B cell (primary cell): ENCODE measurements around the gene SOCS4. TPM values are rescaled to one million over a fixed set of nuclear protein-coding genes. Genes with fewer than 3 reads are reported as not detected.

Experiments
- ATAC-seq: fragments of 200-7000 bp; cut with Tn5 transposase; one replicate; pipeline ENCODE4 v1.10.0; 2021; ENCODE audit warnings: low read depth, mild to moderate bottlenecking, moderate number of reproducible peaks, moderate library complexity
- CTCF ChIA-PET: fragments of 350-600 bp; sonication (Branson Sonifier 250); formaldehyde crosslinking; loops from one replicate; lab custom pipeline; 2021; ENCODE audit warnings: antibody characterized with exemption, inconsistent platforms; lab: Charles Lee
- POLR2A ChIA-PET: fragments of 350-600 bp; sonication (Branson Sonifier 250); formaldehyde crosslinking; loops from one replicate; lab custom pipeline; 2021; ENCODE audit warnings: antibody characterized with exemption; lab: Charles Lee
- DNase-seq: peaks from one replicate; pipeline ENCODE4 v3.0.0; 2013
- H2AFZ ChIP-seq: 2 replicates; pipeline ENCODE4 v1.6.1; 2012; ENCODE audit warnings: mild to moderate bottlenecking, low read depth, low read length; ENCODE audit not compliant: insufficient read depth, poor library complexity, severe bottlenecking
- H3K27ac ChIP-seq, 2 donors: 1 replicate in 1 of 2; 2 replicates in 1 of 2; pipeline ENCODE4 v1.5.1; 2012 to 2013; ENCODE audit warnings: low read length in 2 of 2, mild to moderate bottlenecking in 2 of 2, moderate library complexity in 1 of 2
- H3K27me3 ChIP-seq, 4 experiments: fragments of 200-600 bp in 1 of 4; sonication (generic) in 1 of 4; replicated peaks in 1 of 4; 1 replicate in 2 of 4; 2 replicates in 2 of 4; pipeline versions ENCODE4 v1.6.1 to v1.7.0; 2013 to 2016; ENCODE audit warnings: low read length in 3 of 4, mild to moderate bottlenecking in 2 of 4, mixed read lengths in 1 of 4, moderate library complexity in 1 of 4; ENCODE audit not compliant: insufficient read depth in 4 of 4, control insufficient read depth in 3 of 4; ENCODE audit errors: control extremely low read depth in 1 of 4
- H3K36me3 ChIP-seq, 2 experiments: replicated peaks in 1 of 2; 1 replicate in 1 of 2; 2 replicates in 1 of 2; pipeline versions ENCODE4 v1.6.1 to v1.7.1; 2013; ENCODE audit warnings: low read length in 1 of 2; ENCODE audit not compliant: insufficient read depth in 2 of 2, control insufficient read depth in 1 of 2; ENCODE audit errors: control extremely low read depth in 1 of 2, extremely low read depth in 1 of 2
- H3K4me1 ChIP-seq, 2 donors: fragments of 200-600 bp in 1 of 2; sonication (generic) in 1 of 2; 1 replicate in 1 of 2; 2 replicates in 1 of 2; pipeline versions ENCODE4 v1.5.1 to v1.6.1; 2013 to 2017; ENCODE audit warnings: low read length in 2 of 2; ENCODE audit not compliant: control insufficient read depth in 2 of 2, insufficient read depth in 2 of 2
- H3K4me2 ChIP-seq: replicated peaks from 2 replicates; pipeline ENCODE3; 2012; ENCODE audit warnings: mild to moderate bottlenecking, low read depth, low read length; ENCODE audit not compliant: poor library complexity, severe bottlenecking
- H3K4me3 ChIP-seq, 5 experiments: fragments of 200-600 bp in 1 of 5; sonication (generic) in 1 of 5; 1 replicate in 3 of 5; 2 replicates in 2 of 5; pipeline versions ENCODE4 v1.5.1 to v1.7.0; 2011 to 2016; ENCODE audit warnings: low read length in 4 of 5, mild to moderate bottlenecking in 4 of 5, low read depth in 2 of 5, control low read depth in 1 of 5, moderate library complexity in 1 of 5; ENCODE audit not compliant: insufficient read depth in 1 of 5; ENCODE audit errors: control extremely low read depth in 1 of 5, extremely low read depth in 1 of 5
- H3K79me2 ChIP-seq: fragments of 200-600 bp; sonication (generic); one replicate; pipeline ENCODE4 v1.6.0; 2016; ENCODE audit warnings: low read length; ENCODE audit not compliant: control insufficient read depth, insufficient read depth
- H3K9ac ChIP-seq: fragments of 200-600 bp; sonication (generic); 2 replicates; pipeline ENCODE4 v1.6.1; 2017; ENCODE audit warnings: mild to moderate bottlenecking, low read length, moderate library complexity
- H3K9me3 ChIP-seq, 3 donors: one replicate each; pipeline versions ENCODE4 v1.6.1 to v1.7.1; 2013; ENCODE audit warnings: low read length in 2 of 3; ENCODE audit not compliant: control insufficient read depth in 2 of 3, insufficient read depth in 1 of 3; ENCODE audit errors: control extremely low read depth in 1 of 3
- H4K20me1 ChIP-seq: 2 replicates; pipeline ENCODE4 v1.6.0; 2012; ENCODE audit warnings: mild to moderate bottlenecking, low read length; ENCODE audit not compliant: insufficient read depth, control insufficient read depth, poor library complexity, severe bottlenecking
- H3K27ac Mint-ChIP-seq: one replicate; pipeline ENCODE4 v1.8.0; 2021; ENCODE audit warnings: mixed read lengths
- H3K27me3 Mint-ChIP-seq: one replicate; pipeline ENCODE4 v1.8.0; 2021; ENCODE audit warnings: mixed read lengths
- H3K4me1 Mint-ChIP-seq: one replicate; pipeline ENCODE4 v1.8.0; 2021; ENCODE audit warnings: mixed read lengths
- H3K4me3 Mint-ChIP-seq: one replicate; pipeline ENCODE4 v1.8.0; 2021; ENCODE audit warnings: mixed read lengths
- H3K9me3 Mint-ChIP-seq: one replicate; pipeline ENCODE4 v1.8.0; 2022; ENCODE audit warnings: mixed read lengths; ENCODE audit not compliant: insufficient read depth
- CTCF ChIP-seq: fragments of 200-600 bp; IDR thresholded peaks from one replicate; pipeline ENCODE4 v1.8.0; 2022; ENCODE audit warnings: antibody characterized with exemption, mild to moderate bottlenecking
- EZH2 ChIP-seq: IDR thresholded peaks from 2 replicates; pipeline ENCODE4 v1.6.1; 2012; ENCODE audit warnings: borderline replicate concordance, low read depth, mild to moderate bottlenecking, moderate library complexity, low read length; ENCODE audit not compliant: insufficient read depth, poor library complexity, severe bottlenecking
- WGBS: methylation state at CpG from one replicate; pipeline ENCODE4 v1.1.5; 2013; ENCODE audit warnings: missing lambda C conversion rate; ENCODE audit not compliant: insufficient coverage; 5-methylcytosine and 5-hydroxymethylcytosine counted together
- intact Hi-C: fragments of 100-400 bp; cut with micrococcal nuclease; formaldehyde crosslinking; loops from one replicate; pipeline ENCODE4 v1.10.0; 2022
- polyA plus RNA-seq: library from polyadenylated mRNA; depleted of rRNA; stranded (reverse); fragments of >200 nt; gene quantifications from 2 replicates; pipeline ENCODE4 v1.2.3, GENCODE V29; 2012
- total RNA-seq, 2 donors: library from RNA; stranded (reverse); fragments of 120-200 nt in 1 of 2; gene quantifications; 1 replicate in 1 of 2; 2 replicates in 1 of 2; pipeline versions ENCODE4 v1.2.3 to v1.2.4, GENCODE V29; 2013 to 2022

Gene SOCS4
- total and polyA plus RNA-seq, 2 donors (not counting 1 experiment from before 2014, with no cell fraction given), result 4.7 to 26.3 TPM

- no peaks in the 10 kb centered on the region for H3K79me2 ChIP-seq
- no peak for TF ChIP-seq EZH2
- no peak for TF ChIP-seq CTCF
- H3K27me3 ChIP-seq, result no peaks in the 10 kb centered on the region
- H4K20me1 ChIP-seq, result no peaks in the 10 kb centered on the region
- H3K4me3 ChIP-seq, result no peak overlapping the region
- ATAC-seq (no peak), DNase-seq (no peak)
- intact Hi-C loops, result no loop called here
- no peak overlapping the region for H3K4me2 ChIP-seq
- Mint-ChIP-seq H3K27ac (no peak overlapping the region), H3K27me3 (no peaks in the 10 kb centered on the region), H3K9me3 (no peaks in the 10 kb centered on the region), H3K4me1 (peaks cover 4% of the 10 kb centered on the region), H3K4me3 (no peak overlapping the region)
- POLR2A ChIA-PET, result no interaction called here
- H3K9ac ChIP-seq, result no peak overlapping the region
- H3K27ac ChIP-seq, result no peak overlapping the region
- no peaks in the 10 kb centered on the region for H3K36me3 ChIP-seq
- no peaks in the 10 kb centered on the region for H3K4me1 ChIP-seq
- peaks cover 0 to 5% (median 0%) of the 10 kb centered on the region in 3 donors for H3K9me3 ChIP-seq
- no peak overlapping the region for H2AFZ ChIP-seq
- CTCF ChIA-PET, result interaction anchor here (0.7 to 1.7 kb wide), 3 partner anchors 10 to 76 kb away, joined by 3 to 7 read pairs (median 5); no protein-coding TSS in a partner anchor
Observed at GRCh38 chr14:55084401-55085059, 57.5 kb downstream of the SOCS4 start.

- ChIA-PET POLR2A (no interaction called here), CTCF (interaction anchor here (0.7 kb wide), 1 partner anchor 13 kb away, joined by 3 read pairs; no protein-coding TSS in a partner anchor)
- intact Hi-C loops, result no loop called here
- no peak overlapping the region for H3K4me3 ChIP-seq
- H3K4me2 ChIP-seq, result no peak overlapping the region
- H3K4me1 Mint-ChIP-seq, result peaks cover 5% of the 10 kb centered on the region
- H3K27ac Mint-ChIP-seq, result no peak overlapping the region
- H2AFZ ChIP-seq, result no peak overlapping the region
- 100% methylated on average over 3 of the region's 4 CpGs for WGBS
- H3K4me1 ChIP-seq, result no peaks in the 10 kb centered on the region
- no peak overlapping the region for H3K9ac ChIP-seq
- no peaks in the 10 kb centered on the region for H3K9me3 Mint-ChIP-seq
- H3K79me2 ChIP-seq, result no peaks in the 10 kb centered on the region
- TF ChIP-seq CTCF (no peak), EZH2 (no peak)
- no peak for ATAC-seq
- no peaks in the 10 kb centered on the region for H4K20me1 ChIP-seq
- no peaks in the 10 kb centered on the region for H3K27me3 Mint-ChIP-seq
- no peaks in the 10 kb centered on the region for H3K36me3 ChIP-seq
- H3K9me3 ChIP-seq, result peaks cover 0 to 5% (median 0%) of the 10 kb centered on the region in 3 donors
- no peak for DNase-seq
- H3K27me3 ChIP-seq, result no peaks in the 10 kb centered on the region
- H3K27ac ChIP-seq, result no peak overlapping the region
- H3K4me3 Mint-ChIP-seq, result no peak overlapping the region
Observed at GRCh38 chr14:55085060-55085660, 58.1 kb downstream of the SOCS4 start.
